Neural cell (in vitro differentiated cells): ENCODE data around the gene CUTC. TPM values are rescaled to one million over a fixed set of nuclear protein-coding genes. Genes with fewer than 3 reads are reported as not detected.

ENCODE experiments used
- H2AFZ ChIP-seq: fragments of 200-600, 300-800 bp; sonication (generic), shearing (Covaris generic); 2 replicates; pipeline ENCODE4 v1.6.0; 2014; ENCODE audit warnings: low read depth, mild to moderate bottlenecking, antibody characterized with exemption, low read length, moderate library complexity
- H3F3A ChIP-seq: fragments of 200-600 bp; shearing (Covaris generic); 2 replicates; pipeline ENCODE4 v1.6.1; 2016; ENCODE audit warnings: mild to moderate bottlenecking, moderate library complexity, mixed read lengths, antibody characterized with exemption, low read length; ENCODE audit not compliant: insufficient read depth, poor library complexity, severe bottlenecking
- H3K27ac ChIP-seq: fragments of 200-600, 300-800 bp; sonication (generic), shearing (Covaris generic); 2 replicates; pipeline ENCODE4 v1.5.1; 2014; ENCODE audit warnings: mild to moderate bottlenecking, low read length, moderate library complexity
- H3K27me3 ChIP-seq: fragments of 300-800, 200-600 bp; sonication (generic), shearing (Covaris generic); 2 replicates; pipeline ENCODE4 v1.6.0; 2014; ENCODE audit warnings: mild to moderate bottlenecking, low read depth, low read length, moderate library complexity; ENCODE audit not compliant: insufficient read depth
- H3K36me3 ChIP-seq: fragments of 300-800, 200-600 bp; sonication (generic), shearing (Covaris generic); 2 replicates; pipeline ENCODE4 v1.5.1; 2014; ENCODE audit warnings: mild to moderate bottlenecking, antibody characterized with exemption, low read length, moderate library complexity; ENCODE audit not compliant: insufficient read depth
- H3K4me2 ChIP-seq: fragments of 300-800, 200-600 bp; sonication (generic), shearing (Covaris generic); 2 replicates; pipeline ENCODE4 v1.6.0; 2014; ENCODE audit warnings: mild to moderate bottlenecking, low read length
- H3K4me3 ChIP-seq: fragments of 300-800, 200-600 bp; sonication (generic), shearing (Covaris generic); 2 replicates; pipeline ENCODE4 v1.5.1; 2014; ENCODE audit warnings: mild to moderate bottlenecking, low read length, moderate library complexity
- H3K79me2 ChIP-seq: fragments of 200-600 bp; shearing (Covaris generic); replicated peaks from 2 replicates; pipeline ENCODE4 v1.6.0; 2014; ENCODE audit warnings: mild to moderate bottlenecking, low read length, moderate library complexity; ENCODE audit not compliant: insufficient read depth
- H3K9ac ChIP-seq: fragments of 300-800, 200-600 bp; sonication (generic), shearing (Covaris generic); 2 replicates; pipeline ENCODE4 v1.6.1; 2016; ENCODE audit warnings: mild to moderate bottlenecking, low read length, mixed read lengths
- H3K9me2 ChIP-seq: fragments of 200-600 bp; shearing (Covaris generic); 2 replicates; pipeline ENCODE4 v1.6.1; 2016; ENCODE audit warnings: mild to moderate bottlenecking, low read length, mixed read lengths; ENCODE audit not compliant: insufficient read depth
- H3K9me3 ChIP-seq: fragments of 200-600, 300-800 bp; sonication (generic), shearing (Covaris generic); 2 replicates; pipeline ENCODE4 v1.6.1; 2016; ENCODE audit warnings: mild to moderate bottlenecking, mixed run types, low read length, moderate library complexity, mixed read lengths
- H4K20me1 ChIP-seq: fragments of 200-600 bp; shearing (Covaris generic); 2 replicates; pipeline ENCODE4 v1.6.1; 2016; ENCODE audit warnings: mild to moderate bottlenecking, mixed run types; ENCODE audit not compliant: insufficient read depth
- EP300 ChIP-seq: fragments of 450-650 bp; conservative IDR thresholded peaks from 2 replicates; pipeline ENCODE4 v1.6.1; 2014; ENCODE audit warnings: antibody characterized with exemption, mild to moderate bottlenecking, moderate library complexity; ENCODE audit not compliant: poor library complexity, severe bottlenecking
- EZH2 ChIP-seq: fragments of 200-600, 300-800 bp; shearing (Covaris generic), sonication (generic); IDR thresholded peaks from 2 replicates; pipeline ENCODE4 v1.6.1; 2014; ENCODE audit warnings: antibody characterized with exemption, low read length, borderline replicate concordance, mild to moderate bottlenecking; ENCODE audit not compliant: insufficient read depth, poor library complexity, severe bottlenecking
- MXI1 ChIP-seq: fragments of 450-650 bp; conservative IDR thresholded peaks from 2 replicates; pipeline ENCODE4 v1.6.1; 2014; ENCODE audit warnings: antibody characterized with exemption, mild to moderate bottlenecking; ENCODE audit not compliant: poor library complexity, severe bottlenecking
- POLR2AphosphoS5 ChIP-seq: IDR thresholded peaks from 2 replicates; pipeline ENCODE4 v1.6.1; 2012
- RAD21 ChIP-seq: fragments of 450-650 bp; conservative IDR thresholded peaks from 2 replicates; pipeline ENCODE4 v1.6.1; 2014; ENCODE audit warnings: antibody characterized with exemption, mild to moderate bottlenecking, moderate library complexity
- SMC3 ChIP-seq: fragments of 450-650 bp; conservative IDR thresholded peaks from 2 replicates; pipeline ENCODE4 v1.6.1; 2014; ENCODE audit warnings: antibody characterized with exemption, mild to moderate bottlenecking, moderate library complexity; ENCODE audit not compliant: poor library complexity
- TAF1 ChIP-seq: IDR thresholded peaks from 2 replicates; pipeline ENCODE4 v1.6.1; 2012; ENCODE audit warnings: low read depth
- polyA plus RNA-seq: library from polyadenylated mRNA; depleted of rRNA; stranded (reverse); fragments of >200 nt; gene quantifications from 2 replicates; pipeline ENCODE4 v1.2.3, GENCODE V29; 2014
- TF ChIP-seq, protein P1 (sequence below): IDR thresholded peaks from 2 replicates; pipeline ENCODE4 v1.6.1; 2012; ENCODE audit warnings: borderline replicate concordance
- TF ChIP-seq, protein P2 (sequence below): fragments of 450-650 bp; IDR thresholded peaks from 2 replicates; pipeline ENCODE4 v1.5.1; 2014; ENCODE audit warnings: antibody characterized with exemption, mild to moderate bottlenecking, moderate library complexity; ENCODE audit not compliant: poor library complexity, severe bottlenecking

The CUTC gene
- polyA plus RNA-seq, 1 donor from 2014 or later: 26.2 TPM

DNA sequence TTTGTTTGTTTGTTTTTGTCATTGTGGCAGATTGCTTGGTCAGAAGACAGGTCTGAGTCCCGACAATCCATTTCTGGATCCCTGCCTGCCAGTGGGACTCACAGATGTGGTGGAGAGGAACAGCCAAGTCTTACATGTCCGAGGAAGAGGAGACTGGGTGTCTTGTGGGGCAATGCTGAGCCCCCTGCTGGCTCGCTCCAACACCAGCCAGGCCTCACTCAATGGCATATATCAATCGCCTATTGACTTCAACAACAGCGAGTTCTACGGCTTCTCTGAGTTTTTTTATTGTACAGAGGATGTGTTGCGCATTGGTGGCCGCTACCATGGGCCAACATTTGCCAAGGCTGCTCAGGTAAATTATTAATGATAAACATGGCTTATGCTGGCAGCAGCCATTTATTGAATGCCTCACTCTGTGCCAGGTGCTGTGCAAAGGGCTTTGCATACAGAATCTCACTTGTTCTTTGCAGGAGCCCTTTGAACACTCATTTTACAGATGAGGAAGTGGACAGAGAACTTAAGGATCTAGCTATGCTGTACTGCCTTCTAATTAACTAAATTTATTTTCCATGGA, 33.4 kb upstream of the CUTC start:
- H3F3A ChIP-seq: no peaks in the 10 kb centered on the region
- H3K4me2 ChIP-seq: no peak overlapping the region
- no peaks in the 10 kb centered on the region for H3K9me3 ChIP-seq
- no peak overlapping the region for H3K9ac ChIP-seq
- no peak for TF ChIP-seq MXI1
- TF ChIP-seq TAF1: no peak
- H2AFZ ChIP-seq: no peak overlapping the region
- peaks cover 14% of the 10 kb centered on the region for H3K36me3 ChIP-seq
- H3K27me3 ChIP-seq: no peaks in the 10 kb centered on the region
- H4K20me1 ChIP-seq: no peaks in the 10 kb centered on the region
- H3K27ac ChIP-seq: no peak overlapping the region
- no peaks in the 10 kb centered on the region for H3K79me2 ChIP-seq
- H3K4me3 ChIP-seq: no peak overlapping the region
- H3K9me2 ChIP-seq: no peaks in the 10 kb centered on the region

DNA sequence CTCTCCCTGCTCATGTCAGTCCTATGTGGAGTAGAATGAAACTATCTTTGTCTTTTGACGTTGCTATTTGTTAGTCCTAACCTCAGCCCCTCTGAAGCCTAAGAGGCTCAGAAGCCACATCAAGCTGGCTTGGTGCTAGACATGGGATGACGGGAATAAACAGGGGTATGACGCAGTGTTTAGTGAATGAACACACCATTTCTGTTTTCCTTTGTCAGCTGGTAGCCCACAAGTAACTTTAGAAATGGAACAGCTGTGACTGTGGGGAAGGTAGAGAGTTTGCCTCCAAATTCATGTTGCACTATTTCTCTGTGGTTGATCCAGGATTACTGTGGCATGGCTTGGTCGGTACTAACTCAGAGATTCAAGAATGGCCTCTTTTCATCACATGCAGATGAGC, 31.4 kb upstream of the CUTC start:
- H4K20me1 ChIP-seq: no peaks in the 10 kb centered on the region
- H2AFZ ChIP-seq: no peak overlapping the region
- TF ChIP-seq MXI1 (no peak), EP300 (no peak), RAD21 (no peak), SMC3 (no peak), TAF1 (no peak), POLR2AphosphoS5 (no peak), EZH2 (no peak)
- TF ChIP-seq, protein P1, sequence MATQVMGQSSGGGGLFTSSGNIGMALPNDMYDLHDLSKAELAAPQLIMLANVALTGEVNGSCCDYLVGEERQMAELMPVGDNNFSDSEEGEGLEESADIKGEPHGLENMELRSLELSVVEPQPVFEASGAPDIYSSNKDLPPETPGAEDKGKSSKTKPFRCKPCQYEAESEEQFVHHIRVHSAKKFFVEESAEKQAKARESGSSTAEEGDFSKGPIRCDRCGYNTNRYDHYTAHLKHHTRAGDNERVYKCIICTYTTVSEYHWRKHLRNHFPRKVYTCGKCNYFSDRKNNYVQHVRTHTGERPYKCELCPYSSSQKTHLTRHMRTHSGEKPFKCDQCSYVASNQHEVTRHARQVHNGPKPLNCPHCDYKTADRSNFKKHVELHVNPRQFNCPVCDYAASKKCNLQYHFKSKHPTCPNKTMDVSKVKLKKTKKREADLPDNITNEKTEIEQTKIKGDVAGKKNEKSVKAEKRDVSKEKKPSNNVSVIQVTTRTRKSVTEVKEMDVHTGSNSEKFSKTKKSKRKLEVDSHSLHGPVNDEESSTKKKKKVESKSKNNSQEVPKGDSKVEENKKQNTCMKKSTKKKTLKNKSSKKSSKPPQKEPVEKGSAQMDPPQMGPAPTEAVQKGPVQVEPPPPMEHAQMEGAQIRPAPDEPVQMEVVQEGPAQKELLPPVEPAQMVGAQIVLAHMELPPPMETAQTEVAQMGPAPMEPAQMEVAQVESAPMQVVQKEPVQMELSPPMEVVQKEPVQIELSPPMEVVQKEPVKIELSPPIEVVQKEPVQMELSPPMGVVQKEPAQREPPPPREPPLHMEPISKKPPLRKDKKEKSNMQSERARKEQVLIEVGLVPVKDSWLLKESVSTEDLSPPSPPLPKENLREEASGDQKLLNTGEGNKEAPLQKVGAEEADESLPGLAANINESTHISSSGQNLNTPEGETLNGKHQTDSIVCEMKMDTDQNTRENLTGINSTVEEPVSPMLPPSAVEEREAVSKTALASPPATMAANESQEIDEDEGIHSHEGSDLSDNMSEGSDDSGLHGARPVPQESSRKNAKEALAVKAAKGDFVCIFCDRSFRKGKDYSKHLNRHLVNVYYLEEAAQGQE: no peak
- TF ChIP-seq, protein P2, sequence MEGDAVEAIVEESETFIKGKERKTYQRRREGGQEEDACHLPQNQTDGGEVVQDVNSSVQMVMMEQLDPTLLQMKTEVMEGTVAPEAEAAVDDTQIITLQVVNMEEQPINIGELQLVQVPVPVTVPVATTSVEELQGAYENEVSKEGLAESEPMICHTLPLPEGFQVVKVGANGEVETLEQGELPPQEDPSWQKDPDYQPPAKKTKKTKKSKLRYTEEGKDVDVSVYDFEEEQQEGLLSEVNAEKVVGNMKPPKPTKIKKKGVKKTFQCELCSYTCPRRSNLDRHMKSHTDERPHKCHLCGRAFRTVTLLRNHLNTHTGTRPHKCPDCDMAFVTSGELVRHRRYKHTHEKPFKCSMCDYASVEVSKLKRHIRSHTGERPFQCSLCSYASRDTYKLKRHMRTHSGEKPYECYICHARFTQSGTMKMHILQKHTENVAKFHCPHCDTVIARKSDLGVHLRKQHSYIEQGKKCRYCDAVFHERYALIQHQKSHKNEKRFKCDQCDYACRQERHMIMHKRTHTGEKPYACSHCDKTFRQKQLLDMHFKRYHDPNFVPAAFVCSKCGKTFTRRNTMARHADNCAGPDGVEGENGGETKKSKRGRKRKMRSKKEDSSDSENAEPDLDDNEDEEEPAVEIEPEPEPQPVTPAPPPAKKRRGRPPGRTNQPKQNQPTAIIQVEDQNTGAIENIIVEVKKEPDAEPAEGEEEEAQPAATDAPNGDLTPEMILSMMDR: no peak
- H3K4me2 ChIP-seq: no peak overlapping the region
- H3K9me3 ChIP-seq: no peaks in the 10 kb centered on the region
- H3K79me2 ChIP-seq: no peaks in the 10 kb centered on the region
- no peak overlapping the region for H3K4me3 ChIP-seq
- H3K27me3 ChIP-seq: no peaks in the 10 kb centered on the region
- no peaks in the 10 kb centered on the region for H3F3A ChIP-seq
- H3K9me2 ChIP-seq: no peaks in the 10 kb centered on the region
- peaks cover 14% of the 10 kb centered on the region for H3K36me3 ChIP-seq
- H3K9ac ChIP-seq: no peak overlapping the region
- H3K27ac ChIP-seq: no peak overlapping the region
